Measurements from ENCODE around the gene DNM2.
"Not testable (repeated sequence)": the region's sequence is repeated elsewhere in the genome, so short reads cannot be mapped to it uniquely, and the experiment has no call there.

DNM2 gene

GRCh38 chr19:10866495-10866894 is 148.6 kb downstream of the DNM2 start:
- no peak for DNase-seq (ENCODE audit: low read depth in 2 of 2)

- no peak for DNase-seq (ENCODE audit: low read depth in 2 of 2)
These were observed 151.1 kb downstream of the DNM2 start for GRCh38 chr19:10868872-10869547.

- DNase-seq (ENCODE audit: low read depth in 2 of 2): not testable (repeated sequence)
These were observed 152.0 kb downstream of the DNM2 start for GRCh38 chr19:10869872-10870311.

- no peak for DNase-seq (ENCODE audit: low read depth in 2 of 2)
These were observed 152.6 kb downstream of the DNM2 start for GRCh38 chr19:10870501-10870954.

- DNase-seq (ENCODE audit: low read depth in 2 of 2): peak; percentile 97 to 98
These were observed 153.2 kb downstream of the DNM2 start, which contains the start of gene CARM1 for GRCh38 chr19:10870955-10871603. TSS of gene CARM1 (plus strand) at chr19:10871553. CDS start at chr19:10871703, 150 bp downstream.

- DNase-seq (ENCODE audit: low read depth in 2 of 2): no peak
These were observed 154.0 kb downstream of the DNM2 start for GRCh38 chr19:10871711-10872545.

GRCh38 chr19:10872546-10873107 is 154.7 kb downstream of the DNM2 start:
- no peak for DNase-seq (ENCODE audit: low read depth in 2 of 2)

GRCh38 chr19:10874024-10874423 is 156.1 kb downstream of the DNM2 start:
- no peak for DNase-seq (ENCODE audit: low read depth in 2 of 2)

GRCh38 chr19:10876459-10877240 is 158.8 kb downstream of the DNM2 start:
- DNase-seq (ENCODE audit: low read depth in 2 of 2): no peak

- DNase-seq (ENCODE audit: low read depth in 2 of 2): not testable (repeated sequence)
These were observed 159.7 kb downstream of the DNM2 start for GRCh38 chr19:10877608-10878007.

- DNase-seq (ENCODE audit: low read depth in 2 of 2): no peak
These were observed 160.4 kb downstream of the DNM2 start for GRCh38 chr19:10878253-10878652.
